NCI-H2107 (cell line): ENCODE data around the gene CYP3A4.
"Not testable (repeated sequence)": the region's sequence is repeated elsewhere in the genome, so short reads cannot be mapped to it uniquely, and the experiment has no call there.

Source experiments
- DNase-seq: peaks from one replicate; lab custom pipeline; 2025; lab: John Stamatoyannopoulos, UW

Gene CYP3A4

DNA sequence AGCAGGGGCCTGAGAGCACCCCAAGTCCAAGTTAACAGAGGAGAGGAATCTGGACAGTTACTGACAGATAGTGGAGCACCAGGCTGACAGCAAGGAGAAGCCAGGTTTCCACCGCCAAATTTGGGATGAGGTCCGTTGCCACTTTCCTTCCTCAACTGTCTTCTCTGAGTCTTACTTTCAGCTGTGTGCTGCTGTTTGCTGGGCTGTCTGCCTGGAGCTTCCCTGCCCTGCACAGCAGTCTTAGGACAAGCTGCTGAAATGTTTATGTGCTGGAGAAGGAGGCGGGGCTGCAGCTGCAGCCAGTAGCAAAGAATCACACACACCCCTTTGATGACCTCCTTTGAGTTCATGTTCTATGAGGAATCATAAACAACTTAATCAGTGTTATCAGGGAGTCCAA is 31.6 kb downstream of the CYP3A4 start:
- DNase-seq: no peak

DNA sequence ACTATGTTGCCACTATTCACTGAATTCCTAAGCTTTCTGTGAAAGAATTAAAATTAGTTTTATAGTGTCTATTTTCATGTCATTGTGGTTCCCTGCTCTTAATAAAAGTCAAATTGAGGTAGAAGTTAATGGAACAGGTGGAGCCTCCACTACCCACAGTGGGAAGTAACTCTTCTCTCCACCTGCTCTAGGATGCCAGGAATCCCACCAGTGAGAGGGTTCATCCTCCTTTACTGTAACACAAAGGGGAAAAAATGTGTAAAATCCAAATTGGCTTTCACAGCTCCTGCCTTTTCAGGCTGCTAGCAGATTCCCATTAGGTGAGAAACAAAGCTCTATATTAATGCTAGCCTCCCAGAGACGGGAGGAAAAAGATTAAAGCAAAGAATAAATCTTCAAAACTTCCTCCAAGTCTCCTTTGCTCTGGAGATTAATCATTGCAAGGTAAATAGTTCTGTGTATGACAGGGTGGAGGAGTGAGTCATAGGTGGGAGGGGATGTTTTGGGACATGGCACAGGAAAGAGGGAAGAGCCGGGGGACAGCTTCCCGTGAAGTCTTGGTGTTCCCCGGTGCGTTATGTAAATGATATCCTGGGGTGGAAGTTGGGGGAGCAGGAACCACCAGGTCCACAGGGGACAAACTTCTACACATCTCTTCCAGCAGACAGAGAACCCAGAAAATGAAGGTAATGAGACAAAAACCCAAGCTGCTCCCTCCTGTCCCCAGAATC is 32.5 kb downstream of the CYP3A4 start:
- not testable (repeated sequence) for DNase-seq

DNA sequence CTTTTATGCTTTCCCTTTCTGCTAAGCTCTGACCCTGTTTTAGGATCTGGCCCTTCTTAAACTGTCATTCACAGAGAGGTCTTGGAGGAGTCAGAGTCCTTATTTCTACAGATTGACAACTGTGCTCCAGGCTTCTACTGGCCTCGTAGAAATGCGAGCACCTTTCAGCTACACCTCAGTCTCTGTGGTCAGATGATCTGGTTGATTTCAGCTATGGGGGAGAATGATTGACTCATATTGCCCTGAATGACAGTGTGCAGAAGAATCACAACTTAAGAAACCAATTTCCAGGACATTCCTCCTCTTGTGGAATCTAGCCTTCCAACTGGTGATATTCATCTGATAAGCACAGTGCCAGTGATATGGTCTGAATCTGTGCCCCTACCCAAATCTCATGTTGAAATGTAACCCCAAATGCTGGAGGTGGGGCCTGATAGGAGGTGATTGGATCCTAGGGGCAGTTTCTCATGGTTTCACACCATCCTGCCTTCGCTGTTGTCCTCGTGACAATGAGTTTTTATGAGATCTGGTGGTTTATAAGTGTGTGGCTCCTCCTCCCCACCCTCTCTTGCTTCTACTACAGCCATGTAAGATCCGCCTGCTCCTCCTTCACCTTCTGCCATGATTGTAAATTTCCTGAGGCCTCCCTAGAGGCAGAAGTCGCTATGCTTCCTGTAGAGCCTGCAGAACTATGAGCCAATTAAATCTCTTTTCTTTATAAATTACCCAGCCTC is 35.0 kb downstream of the CYP3A4 start:
- no peak for DNase-seq

DNA sequence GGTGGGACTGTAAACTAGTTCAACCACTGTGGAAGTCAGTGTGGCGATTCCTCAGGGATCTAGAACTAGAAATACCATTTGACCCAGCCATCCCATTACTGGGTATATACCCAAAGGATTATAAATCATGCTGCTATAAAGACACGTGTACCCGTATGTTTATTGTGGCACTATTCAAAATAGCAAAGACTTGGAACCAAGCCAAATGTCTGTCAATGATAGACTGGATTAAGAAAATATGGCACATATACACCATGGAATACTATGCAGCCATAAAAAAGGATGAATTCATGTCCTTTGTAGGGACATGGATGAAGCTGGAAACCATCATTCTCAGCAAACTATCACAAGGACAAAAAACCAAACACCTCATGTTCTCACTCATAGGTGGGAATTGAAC is 37.1 kb downstream of the CYP3A4 start:
- not testable (repeated sequence) for DNase-seq

DNA sequence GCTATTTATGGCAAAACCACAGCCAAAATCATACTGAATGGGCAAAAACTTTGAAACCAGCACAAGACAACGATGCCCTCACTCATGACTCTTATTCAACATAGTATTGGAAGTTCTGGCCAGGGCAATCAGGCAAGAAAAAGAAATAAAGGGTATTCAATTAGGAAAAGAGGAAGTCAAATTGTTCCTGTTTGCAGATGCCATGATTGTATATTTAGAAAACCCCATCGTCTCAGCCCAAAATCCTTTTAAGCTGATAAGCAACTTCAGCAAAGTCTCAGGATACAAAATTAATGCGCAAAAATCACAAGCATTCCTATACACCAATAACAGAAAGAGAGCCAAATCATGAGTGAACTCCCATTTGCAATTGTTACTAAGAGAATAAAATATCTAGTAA is 38.6 kb downstream of the CYP3A4 start:
- DNase-seq: not testable (repeated sequence)

DNA sequence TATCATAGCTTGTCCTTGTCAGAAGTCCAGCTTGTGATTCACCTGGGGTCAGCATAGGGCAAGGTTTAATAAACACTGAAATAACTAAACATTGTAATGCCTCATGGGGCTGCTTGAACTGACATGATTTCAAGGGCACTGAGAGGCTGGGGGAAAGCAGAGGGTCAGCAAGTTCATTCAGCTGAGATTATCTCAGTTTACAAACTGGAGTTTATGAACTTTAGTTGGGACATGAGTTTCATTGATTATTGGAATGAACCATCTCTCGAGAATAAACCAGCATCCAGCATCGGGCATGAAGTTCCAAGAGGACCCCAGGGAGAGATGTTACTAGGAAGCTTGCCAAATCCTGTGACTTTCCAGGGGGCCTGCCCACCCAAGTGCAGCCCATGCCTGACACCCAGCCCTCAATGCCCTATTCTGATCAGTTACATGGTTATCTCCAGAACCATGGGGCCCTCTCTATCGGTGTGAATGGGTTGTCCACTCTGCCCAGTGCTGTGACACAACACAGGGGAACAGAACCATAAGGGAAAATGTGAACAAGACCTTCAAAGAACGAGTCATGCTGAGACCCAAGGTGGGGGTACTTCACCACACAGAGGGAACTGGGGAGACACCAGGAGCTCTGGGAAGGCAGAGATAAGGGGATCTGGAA is 41.1 kb downstream of the CYP3A4 start:
- no peak for DNase-seq

DNA sequence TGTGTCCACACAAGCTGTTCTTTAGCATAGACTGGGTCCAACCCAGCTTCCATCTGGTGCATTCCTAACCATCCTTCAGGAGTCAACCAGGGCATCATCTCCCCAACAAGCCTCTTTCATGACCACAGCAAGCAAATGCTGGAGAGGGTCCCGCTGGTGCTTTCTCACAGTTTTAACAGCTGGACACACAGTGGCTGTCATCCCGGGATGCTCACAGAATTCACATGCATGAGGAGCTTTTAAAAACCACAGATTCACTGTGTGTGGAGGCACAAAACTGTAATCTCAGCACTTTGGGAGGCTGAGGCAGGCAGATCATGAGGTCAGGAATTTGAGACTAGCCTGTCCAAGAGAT is 42.6 kb downstream of the CYP3A4 start:
- no peak for DNase-seq

DNA sequence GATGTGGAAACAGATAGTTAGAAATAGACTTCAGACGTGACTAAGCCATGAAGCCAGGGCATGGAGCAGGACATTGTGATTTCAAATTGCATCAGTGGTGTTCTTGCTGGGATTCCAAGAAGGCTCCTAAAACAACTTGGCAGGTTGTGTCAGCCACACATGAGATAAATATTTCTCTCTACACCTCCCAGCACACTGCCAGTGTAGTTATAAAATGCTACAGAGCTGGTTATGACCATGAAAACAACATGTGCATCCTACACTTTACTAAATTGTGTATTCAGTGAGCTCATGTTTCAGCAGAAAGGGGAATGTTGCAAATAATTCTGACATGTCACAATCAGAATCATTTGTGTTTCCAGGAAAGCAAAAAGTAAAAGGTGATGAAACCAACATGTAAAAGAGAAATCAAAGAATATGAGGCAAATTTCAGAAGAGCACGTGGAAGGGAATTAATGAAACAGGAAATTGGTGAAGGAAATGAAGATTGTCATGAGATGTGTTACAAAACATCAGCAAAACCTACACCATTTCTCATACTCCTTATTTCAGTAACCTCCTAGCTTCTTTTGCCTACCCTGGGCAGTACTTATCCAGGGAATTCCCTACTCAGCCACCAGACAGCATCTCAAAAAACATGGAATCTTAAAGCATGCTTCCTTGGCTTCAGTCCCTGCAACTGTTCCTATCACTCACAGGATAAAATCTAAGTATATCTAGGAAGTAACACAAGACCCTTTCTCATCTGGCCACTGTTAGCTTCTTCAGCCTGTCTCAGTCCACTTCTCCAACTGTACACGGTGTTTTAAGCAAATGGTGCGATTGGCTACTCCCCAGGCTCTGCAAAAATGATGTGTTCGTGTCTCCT is 43.2 kb downstream of the CYP3A4 start:
- DNase-seq: no peak

DNA sequence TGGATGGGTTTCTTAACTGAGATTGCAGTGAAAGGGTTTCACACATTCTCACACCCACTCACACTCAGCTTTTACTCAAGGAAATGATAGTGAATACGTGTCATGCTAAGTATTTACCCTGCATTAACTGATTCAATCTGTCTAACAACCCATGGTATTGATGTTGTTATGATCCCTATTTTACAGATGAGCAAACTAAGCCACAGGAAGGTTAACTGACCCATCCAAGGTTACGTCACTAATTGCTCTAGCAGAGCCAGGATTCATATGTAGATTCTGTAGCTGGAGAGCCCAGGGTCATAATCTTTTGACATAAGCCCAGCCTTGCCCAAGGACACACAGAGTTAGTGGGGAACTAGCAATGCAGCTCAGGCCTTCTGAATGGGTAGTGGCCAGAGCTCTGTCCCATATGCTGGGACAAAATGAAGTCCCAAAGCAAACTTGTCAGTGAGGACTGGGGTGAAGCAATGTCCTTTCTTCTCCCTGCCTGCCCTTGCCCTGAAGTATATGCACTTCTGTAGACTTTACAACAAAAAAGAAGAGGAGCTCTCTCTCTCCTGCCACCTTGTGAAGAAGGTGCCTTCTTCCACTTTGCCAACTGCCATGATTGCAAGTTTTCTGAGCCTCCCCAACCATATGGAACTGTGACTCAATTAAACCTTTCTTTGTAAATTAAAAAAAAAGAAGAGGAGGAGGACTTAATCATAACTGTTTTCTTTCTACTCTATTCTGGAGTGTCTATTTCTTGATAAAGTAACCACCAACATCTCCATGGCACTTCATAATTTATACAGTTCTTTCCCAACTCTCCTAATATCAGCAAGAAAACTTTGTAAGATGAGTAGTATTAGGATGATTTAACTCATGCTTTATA is 44.0 kb downstream of the CYP3A4 start:
- DNase-seq: no peak

DNA sequence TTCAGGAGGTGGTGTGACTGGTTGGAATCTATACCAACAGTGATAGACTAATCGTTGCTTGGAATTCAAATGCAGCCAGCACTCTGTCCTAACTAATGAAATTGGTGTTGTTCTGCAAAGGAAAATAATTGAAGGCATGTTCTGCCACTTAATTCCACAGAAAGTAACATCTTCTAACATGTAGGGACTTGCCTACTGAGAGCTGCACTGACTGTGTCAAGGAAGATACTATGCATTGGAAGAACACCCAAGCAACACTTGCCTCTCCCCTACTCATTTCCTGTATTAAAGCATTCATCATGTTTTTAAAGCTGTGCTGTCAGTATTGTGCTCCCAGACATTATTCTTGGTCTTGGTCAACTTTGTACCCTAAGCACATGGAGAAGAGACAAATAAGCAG is 46.3 kb downstream of the CYP3A4 start:
- DNase-seq: no peak

DNA sequence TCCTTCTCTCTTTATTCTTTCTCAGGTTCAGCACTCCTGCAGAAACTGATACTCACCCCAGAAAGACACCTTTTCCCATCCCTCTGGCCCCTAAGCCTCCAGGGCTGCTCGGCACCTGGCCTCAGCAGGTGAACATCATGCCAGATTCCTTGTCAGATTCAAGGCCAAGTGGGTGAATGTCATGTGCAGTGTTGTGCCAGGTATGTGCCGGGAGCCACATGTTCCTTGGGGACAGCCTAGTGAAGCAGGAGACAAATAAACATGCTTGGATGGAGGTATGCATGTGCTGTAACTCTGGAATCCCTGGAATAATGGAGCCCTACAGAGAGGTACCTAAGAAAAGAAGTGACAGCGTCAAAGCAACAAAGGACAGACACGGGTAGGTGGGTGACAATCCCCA is 47.3 kb downstream of the CYP3A4 start:
- DNase-seq: not testable (repeated sequence)

DNA sequence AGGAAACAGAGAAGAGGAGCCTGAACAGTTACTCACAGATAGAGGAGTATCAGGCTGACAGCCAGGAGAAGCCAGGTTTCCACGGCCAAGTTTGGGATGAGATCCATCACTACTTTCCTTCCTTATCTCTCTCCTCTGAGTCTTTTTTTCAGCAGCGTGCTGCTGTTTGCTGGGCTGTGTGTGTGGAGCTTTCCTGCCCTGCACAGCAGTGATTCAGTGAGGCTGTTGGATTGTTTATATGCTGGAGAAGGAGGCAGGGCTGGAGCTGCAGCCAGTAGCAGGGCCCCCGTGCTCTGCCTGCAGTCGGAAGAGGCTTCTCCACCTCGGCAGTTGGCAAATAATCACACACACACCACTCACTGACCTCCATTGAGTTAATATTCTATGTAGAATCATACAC is 49.0 kb downstream of the CYP3A4 start, which contains the start of gene CYP3A7:
TSS of gene CYP3A7 (minus strand) at position 210 of the 400 bp plus-strand sequence. CDS start at position 107, 103 bp downstream.
- no peak for DNase-seq

DNA sequence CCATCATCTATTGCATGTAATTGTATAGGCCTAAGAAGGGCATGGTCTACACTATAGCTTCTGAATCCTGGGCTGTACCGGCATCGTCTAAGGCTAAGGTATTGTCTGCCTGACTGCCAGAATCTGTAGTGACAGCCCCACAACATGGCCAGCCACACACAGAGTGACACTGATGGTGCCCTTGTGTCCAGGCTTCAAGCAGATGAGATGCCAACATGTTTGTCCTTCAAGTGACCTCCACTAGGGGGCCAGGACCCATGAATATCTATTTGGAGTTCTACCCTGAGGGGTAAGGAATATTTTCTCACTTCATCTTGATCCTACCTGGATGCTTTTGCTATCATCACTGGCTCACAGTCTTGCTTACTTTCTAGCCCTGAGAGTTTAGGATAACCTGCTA is 50.5 kb downstream of the CYP3A4 start:
- DNase-seq: no peak

DNA sequence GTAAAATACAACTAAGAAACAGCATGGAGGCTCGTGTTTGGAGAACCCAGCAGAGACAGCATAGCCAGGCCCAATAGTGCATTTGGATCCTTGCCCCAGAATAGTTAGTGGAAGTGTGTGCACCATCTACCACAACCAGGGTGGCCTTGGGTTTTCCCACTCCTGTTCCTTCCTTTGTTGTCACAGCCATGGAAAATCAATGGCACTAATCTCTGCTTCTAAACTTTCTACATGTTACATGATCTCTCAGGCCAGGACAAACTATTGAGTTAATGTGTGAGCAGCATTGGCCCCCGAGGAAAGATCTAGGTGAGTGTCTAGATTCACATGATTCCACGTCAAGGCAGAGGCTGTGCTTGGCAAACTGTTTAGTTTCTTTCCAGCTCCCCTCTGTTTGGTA is 51.0 kb downstream of the CYP3A4 start:
- no peak for DNase-seq

DNA sequence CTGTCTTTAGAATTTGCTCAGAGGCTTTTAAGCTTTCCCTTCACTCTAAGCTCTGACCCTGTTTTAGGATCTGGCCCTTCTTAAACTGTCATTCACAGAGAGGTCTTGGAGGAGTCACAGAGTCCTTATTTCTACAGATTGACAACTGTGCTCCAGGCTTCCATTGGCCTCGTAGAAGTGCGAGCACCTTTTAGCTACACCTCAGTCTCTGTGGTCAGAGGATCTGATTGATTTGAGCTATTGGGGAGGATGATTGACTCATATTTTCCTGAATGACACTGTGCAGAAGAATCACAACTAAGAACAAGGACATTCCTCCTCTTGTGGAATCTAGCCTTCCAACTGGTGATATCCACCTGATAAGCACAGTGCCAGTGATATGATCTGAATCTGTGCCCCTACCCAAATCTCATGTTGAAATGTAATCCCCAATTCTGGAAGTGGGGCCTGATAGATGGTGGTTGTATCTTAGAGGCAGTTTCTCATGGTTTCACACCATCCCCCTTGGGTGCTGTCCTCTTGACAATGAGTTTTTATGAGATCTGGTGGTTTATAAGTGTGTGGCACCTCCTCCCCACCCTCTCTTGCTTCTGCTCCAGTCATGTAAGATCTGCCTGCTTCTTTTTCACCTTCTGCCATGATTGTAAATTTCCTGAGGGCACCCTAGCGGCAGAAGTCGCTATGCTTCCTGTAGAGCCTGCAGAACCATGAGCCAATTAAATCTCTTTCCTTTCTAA is 52.2 kb downstream of the CYP3A4 start:
- DNase-seq: no peak

DNA sequence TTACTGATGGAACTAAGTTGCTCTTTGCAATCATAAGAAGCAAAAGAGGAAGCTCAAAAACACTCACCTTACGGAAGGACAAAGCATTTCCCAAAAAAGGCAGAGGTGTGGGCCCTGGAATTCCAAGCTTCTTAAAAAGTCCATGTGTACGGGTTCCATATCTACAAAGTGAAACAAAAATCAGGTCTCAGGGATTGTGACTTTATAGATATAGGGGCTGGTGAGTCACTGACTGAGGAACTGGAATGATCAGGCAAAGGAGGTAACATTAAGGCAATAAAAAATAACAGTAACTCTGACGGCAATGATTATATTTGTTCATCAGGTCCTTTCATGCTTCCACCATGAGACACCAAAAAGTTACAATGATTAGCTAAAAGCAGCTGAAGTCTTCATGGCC is 53.0 kb downstream of the CYP3A4 start:
- DNase-seq: no peak

DNA sequence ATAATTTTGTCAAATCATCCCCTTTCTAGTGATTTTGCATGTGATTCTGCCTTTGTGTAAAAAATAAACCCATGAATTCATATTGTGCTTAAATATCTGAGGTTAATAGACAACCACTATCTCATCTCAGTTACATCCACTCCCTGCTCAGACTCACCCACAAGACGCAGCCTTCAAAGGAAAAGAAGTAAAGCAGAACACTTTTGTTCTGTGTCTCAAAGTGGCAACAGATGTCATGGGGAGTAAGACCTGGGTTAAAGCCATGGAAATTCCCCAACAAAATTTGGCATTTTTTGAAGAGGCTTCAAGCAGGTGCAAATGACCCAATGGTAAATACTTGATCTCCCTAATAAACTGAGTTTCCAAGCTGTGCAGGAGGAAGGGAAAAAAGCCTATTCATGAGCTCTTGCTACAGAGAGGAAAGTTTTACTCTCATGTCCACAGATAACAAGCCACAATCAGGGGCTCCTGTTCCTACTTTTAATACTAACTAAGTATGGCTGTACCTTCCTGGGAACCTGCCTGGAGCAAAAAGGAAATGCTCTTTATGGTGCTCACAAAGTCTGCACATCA is 53.7 kb downstream of the CYP3A4 start:
- no peak for DNase-seq

DNA sequence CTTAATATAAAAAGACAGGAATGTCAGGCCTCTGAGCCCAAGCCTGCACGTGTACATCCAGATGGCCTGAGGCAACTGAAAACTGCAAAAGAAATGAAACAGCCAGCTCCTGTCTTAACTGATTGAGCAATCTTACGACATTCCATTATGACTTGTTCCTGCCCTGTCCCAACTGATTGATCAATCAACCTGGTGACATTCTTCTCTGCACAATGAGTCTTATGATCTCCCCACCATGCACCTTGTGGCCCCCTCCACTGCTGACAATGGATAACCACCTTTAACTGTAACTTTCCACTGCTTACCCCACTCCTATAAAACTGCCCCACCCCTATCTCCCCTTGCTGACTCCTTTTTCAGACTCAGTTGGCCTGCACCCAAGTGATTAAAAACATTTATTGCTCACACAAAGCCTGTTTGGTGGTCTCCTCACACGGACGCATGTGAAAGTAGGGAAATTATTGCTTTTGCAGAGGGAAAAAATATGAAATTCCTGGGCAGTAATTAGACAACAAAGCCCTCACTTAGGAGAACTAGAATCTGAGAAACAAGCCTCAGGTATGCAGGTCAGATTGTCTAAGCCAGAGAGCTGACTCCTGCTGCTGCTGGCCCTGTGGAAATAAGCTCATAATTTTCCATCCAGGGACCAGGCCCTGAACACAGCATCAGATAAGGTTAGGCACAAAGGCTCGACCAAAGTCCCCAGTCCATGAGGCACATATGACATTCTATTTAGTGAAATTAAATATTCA is 54.3 kb downstream of the CYP3A4 start:
- DNase-seq: no peak

DNA sequence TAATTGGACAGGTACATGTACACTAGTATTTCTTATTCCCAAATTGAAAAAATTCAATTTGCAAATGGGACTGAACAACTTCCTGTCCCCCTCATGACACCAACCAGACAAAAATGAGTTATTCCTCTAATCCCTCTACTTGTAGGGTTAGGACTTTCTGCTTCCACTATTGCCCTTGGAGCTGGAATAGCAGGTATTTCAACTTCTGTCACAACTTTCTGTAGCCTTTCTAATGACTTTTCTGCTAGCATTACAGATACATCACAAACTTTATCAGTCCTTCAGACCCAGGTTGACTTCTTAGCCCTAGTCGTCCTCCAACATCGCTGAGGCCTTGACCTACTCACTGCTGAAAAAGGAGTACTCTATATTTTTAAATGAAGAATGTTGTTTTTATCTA is 55.4 kb downstream of the CYP3A4 start:
- no peak for DNase-seq
